Measurements from ENCODE around the gene ARL2BP. TPM values are rescaled to one million over a fixed set of nuclear protein-coding genes. Genes with fewer than 3 reads are reported as not detected.

ARL2BP gene
- total and polyA plus RNA-seq, 9 of the 15 experiments (the other 6 are each of a cell fraction or from before 2014, with no cell fraction given) = 16.7 to 41.8 (median 27.2) TPM

DNA sequence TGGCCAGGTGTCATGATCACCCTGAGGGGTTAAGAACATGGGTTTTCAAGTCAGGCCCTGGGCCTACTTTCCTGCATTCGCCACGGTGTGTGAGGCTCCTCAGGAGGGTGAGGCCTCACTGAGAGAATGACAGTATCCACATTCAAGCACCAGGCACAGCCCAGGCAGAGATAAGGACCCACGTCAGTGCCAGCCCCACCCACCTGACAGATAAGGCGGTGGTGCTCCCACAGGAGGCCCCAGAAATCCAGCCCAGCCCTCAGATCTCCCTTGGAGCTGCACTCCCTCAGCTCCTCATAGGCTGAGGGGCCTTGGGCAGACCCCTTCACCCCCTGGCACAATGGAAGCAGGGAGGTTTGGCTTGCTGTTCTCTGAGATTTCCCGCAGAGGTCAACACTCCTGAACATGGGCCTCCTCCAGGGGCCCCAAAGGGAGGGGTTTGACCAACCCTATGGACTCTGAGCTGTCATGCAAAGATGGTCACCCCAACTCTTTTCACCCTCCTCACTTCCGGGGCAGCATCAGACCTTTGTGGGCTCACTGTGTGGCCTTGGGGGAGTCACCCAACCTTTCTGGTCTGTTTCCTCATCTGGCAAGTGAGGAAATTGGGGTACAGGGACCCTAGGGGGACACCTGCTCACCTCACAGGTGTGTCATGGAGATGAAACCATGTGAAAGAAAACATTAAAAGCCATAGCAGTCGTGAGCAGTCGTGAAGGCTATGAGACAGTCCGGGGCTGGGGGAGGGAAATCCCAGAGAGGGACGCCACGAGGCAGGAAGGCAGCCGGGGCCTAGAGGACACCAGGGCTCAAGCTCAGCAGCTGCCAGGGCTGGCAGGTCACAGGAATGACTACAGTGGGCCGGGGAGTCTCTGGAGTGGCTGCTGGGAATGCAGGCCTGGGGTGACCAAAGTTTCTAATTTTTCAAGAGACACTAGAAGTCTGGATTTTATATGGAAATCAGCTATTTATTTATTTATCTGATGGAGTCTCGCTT lies 24.0 kb downstream of the ARL2BP start:
- Histone ChIP-seq H3K36me3 (ENCODE audit: control insufficient read depth, insufficient read depth, low read length) (no peaks in the 10 kb centered on the region), H2AFZ (ENCODE audit: low read depth, low read length) (peak overlapping the region; percentile 84), H3K4me1 (replicated peaks in 1 of 2; ENCODE audit: control insufficient read depth in 2 of 2, insufficient read depth in 2 of 2, low read length in 2 of 2) (peaks cover 36 to 43% of the 10 kb centered on the region in 2 experiments), H3K9me1 (ENCODE audit: control insufficient read depth, insufficient read depth, low read length) (no peaks in the 10 kb centered on the region), H3K79me2 (ENCODE audit: control insufficient read depth, insufficient read depth, low read length) (no peaks in the 10 kb centered on the region), H4K20me1 (replicated peaks; ENCODE audit: control insufficient read depth, insufficient read depth, low read length) (no peaks in the 10 kb centered on the region), H3K27me3 (ENCODE audit: control insufficient read depth in 2 of 2, insufficient read depth in 2 of 2, low read length in 2 of 2) (no peaks in the 10 kb centered on the region), H3K9ac (ENCODE audit: insufficient read depth in 1 of 2, low read depth in 2 of 2, low read length in 2 of 2) (peak overlapping the region; percentile 50 to 75; a peak in 3 of 4 replicates), H3K27ac (ENCODE audit: extremely low read depth, low read depth, low read length) (peak overlapping the region; percentile 61), H3K4me3 (no peak overlapping the region), H3K9me3 (replicated peaks; ENCODE audit: control insufficient read depth, insufficient read depth, low read depth, low read length) (no peaks in the 10 kb centered on the region), H3K4me2 (ENCODE audit: insufficient read depth, low read length) (peak overlapping the region; percentile 72)
- WGBS (ENCODE audit: insufficient coverage, low coverage, missing lambda C conversion rate) = 31% methylated on average over 14 of the region's 14 CpGs
- DNase-seq (ENCODE audit: extremely low read depth in 1 of 4, low spot score in 3 of 4) (peak; percentile 80 to 87 (median 83)), FAIRE-seq (peak; percentile 89), ATAC-seq (peak; percentile 85)
- ChIA-PET CTCF (ENCODE audit: low intra/inter-chr PET ratio) (interaction anchor here (0.6 kb wide), 1 partner anchor 41 kb away, joined by 7 read pairs; no protein-coding TSS in a partner anchor), POLR2A (interaction anchor here (0.6 to 1.6 kb wide), 5 partner anchors 8 to 24 kb away, joined by 3 to 7 read pairs (median 4); partner anchors contain the start of gene ARL2BP)
- no TSS peak for BruUV-seq (replicated peaks)
- intact Hi-C loops (cut with micrococcal nuclease) (no loop called here), in situ Hi-C loops (cut with MboI) (no loop called here)
- no peak for TF ChIP-seq NR2F6 (CRISPR knock-in tag; IDR thresholded peaks at IDR 0.05)
- TF ChIP-seq NRF1 (conservative IDR thresholded peaks at IDR 0.05 in 1 of 2, IDR thresholded peaks at IDR 0.05 in 1 of 2) = peak in 1 of 2 experiments; percentile 31; a peak in 3 of 4 replicates
- no peak for TF ChIP-seq DIDO1 (tag; IDR thresholded peaks at IDR 0.05; ENCODE audit: low read depth)
- TF ChIP-seq, protein P1, sequence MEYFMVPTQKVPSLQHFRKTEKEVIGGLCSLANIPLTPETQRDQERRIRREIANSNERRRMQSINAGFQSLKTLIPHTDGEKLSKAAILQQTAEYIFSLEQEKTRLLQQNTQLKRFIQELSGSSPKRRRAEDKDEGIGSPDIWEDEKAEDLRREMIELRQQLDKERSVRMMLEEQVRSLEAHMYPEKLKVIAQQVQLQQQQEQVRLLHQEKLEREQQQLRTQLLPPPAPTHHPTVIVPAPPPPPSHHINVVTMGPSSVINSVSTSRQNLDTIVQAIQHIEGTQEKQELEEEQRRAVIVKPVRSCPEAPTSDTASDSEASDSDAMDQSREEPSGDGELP (CRISPR knock-in tag; IDR thresholded peaks at IDR 0.05; ENCODE audit: borderline replicate concordance) = peak; percentile 57; the same call in 1 of the 2 replicates
- TF ChIP-seq, protein P2, sequence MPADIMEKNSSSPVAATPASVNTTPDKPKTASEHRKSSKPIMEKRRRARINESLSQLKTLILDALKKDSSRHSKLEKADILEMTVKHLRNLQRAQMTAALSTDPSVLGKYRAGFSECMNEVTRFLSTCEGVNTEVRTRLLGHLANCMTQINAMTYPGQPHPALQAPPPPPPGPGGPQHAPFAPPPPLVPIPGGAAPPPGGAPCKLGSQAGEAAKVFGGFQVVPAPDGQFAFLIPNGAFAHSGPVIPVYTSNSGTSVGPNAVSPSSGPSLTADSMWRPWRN (IDR thresholded peaks at IDR 0.05; ENCODE audit: low read depth) = no peak
- TF ChIP-seq MED1 (CRISPR knock-in tag; IDR thresholded peaks at IDR 0.05; ENCODE audit: borderline replicate concordance) = no peak
- peak; percentile 44 for TF ChIP-seq ZFP36 (IDR thresholded peaks at IDR 0.05; ENCODE audit: low read depth, low read length, partially characterized antibody)
- peak; percentile 66; the same call in 1 of the 2 replicates for TF ChIP-seq RNF2 (IDR thresholded peaks at IDR 0.05)
- TF ChIP-seq, protein P3, sequence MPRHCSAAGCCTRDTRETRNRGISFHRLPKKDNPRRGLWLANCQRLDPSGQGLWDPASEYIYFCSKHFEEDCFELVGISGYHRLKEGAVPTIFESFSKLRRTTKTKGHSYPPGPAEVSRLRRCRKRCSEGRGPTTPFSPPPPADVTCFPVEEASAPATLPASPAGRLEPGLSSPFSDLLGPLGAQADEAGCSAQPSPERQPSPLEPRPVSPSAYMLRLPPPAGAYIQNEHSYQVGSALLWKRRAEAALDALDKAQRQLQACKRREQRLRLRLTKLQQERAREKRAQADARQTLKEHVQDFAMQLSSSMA (CRISPR knock-in tag; IDR thresholded peaks at IDR 0.05) = no peak
- peak; percentile 79 for TF ChIP-seq SMARCE1 (IDR thresholded peaks at IDR 0.05)
- TF ChIP-seq, protein P4, sequence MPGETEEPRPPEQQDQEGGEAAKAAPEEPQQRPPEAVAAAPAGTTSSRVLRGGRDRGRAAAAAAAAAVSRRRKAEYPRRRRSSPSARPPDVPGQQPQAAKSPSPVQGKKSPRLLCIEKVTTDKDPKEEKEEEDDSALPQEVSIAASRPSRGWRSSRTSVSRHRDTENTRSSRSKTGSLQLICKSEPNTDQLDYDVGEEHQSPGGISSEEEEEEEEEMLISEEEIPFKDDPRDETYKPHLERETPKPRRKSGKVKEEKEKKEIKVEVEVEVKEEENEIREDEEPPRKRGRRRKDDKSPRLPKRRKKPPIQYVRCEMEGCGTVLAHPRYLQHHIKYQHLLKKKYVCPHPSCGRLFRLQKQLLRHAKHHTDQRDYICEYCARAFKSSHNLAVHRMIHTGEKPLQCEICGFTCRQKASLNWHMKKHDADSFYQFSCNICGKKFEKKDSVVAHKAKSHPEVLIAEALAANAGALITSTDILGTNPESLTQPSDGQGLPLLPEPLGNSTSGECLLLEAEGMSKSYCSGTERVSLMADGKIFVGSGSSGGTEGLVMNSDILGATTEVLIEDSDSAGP (CRISPR knock-in tag; IDR thresholded peaks at IDR 0.05) = no peak
- TF ChIP-seq CBFA2T3 (IDR thresholded peaks at IDR 0.05) = peak; percentile 51
- TF ChIP-seq, protein P5, sequence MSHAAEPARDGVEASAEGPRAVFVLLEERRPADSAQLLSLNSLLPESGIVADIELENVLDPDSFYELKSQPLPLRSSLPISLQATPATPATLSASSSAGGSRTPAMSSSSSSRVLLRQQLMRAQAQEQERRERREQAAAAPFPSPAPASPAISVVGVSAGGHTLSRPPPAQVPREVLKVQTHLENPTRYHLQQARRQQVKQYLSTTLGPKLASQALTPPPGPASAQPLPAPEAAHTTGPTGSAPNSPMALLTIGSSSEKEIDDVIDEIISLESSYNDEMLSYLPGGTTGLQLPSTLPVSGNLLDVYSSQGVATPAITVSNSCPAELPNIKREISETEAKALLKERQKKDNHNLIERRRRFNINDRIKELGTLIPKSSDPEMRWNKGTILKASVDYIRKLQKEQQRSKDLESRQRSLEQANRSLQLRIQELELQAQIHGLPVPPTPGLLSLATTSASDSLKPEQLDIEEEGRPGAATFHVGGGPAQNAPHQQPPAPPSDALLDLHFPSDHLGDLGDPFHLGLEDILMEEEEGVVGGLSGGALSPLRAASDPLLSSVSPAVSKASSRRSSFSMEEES (CRISPR knock-in tag; IDR thresholded peaks at IDR 0.05) = no peak
- TF ChIP-seq HDAC1 (IDR thresholded peaks at IDR 0.05) = peak in 1 of 2 experiments; percentile 28; a peak in 1 of 4 replicates

All from K562 (cell line).